DND-41 (cell line): Measurements from ENCODE around the gene BNC2.

Experiments
- ATAC-seq: fragments of 200-7000 bp; cut with Tn5 transposase; 3 replicates; pipeline ENCODE4 v1.9.1; 2021; ENCODE audit warnings: low read depth; ENCODE audit not compliant: insufficient read depth
- DNase-seq: peaks from one replicate; pipeline ENCODE4 v3.0.0-alpha.2; 2020
- H2AFZ ChIP-seq: 2 replicates; pipeline ENCODE4 v1.6.0; 2012; ENCODE audit warnings: low read depth, low read length
- H3K27ac ChIP-seq: 2 replicates; pipeline ENCODE4 v1.5.1; 2012; ENCODE audit warnings: low read length, inconsistent platforms
- H3K27me3 ChIP-seq: fragments of 200-600 bp; sonication (generic); 2 replicates; pipeline ENCODE4 v1.6.0; 2012; ENCODE audit warnings: low read length, mild to moderate bottlenecking, inconsistent platforms; ENCODE audit not compliant: insufficient read depth, poor library complexity
- H3K36me3 ChIP-seq: 2 replicates; pipeline ENCODE4 v1.5.1; 2012; ENCODE audit warnings: low read length, inconsistent platforms; ENCODE audit not compliant: insufficient read depth
- H3K4me1 ChIP-seq: 2 replicates; pipeline ENCODE4 v1.5.1; 2012; ENCODE audit warnings: mild to moderate bottlenecking, low read length; ENCODE audit not compliant: insufficient read depth
- H3K4me2 ChIP-seq: 2 replicates; pipeline ENCODE4 v1.6.0; 2012; ENCODE audit warnings: mild to moderate bottlenecking, moderate library complexity, low read length, inconsistent platforms; ENCODE audit not compliant: insufficient read depth
- H3K4me3 ChIP-seq, 2 experiments: fragments of 200-600 bp in 1 of 2; shearing (Covaris generic) in 1 of 2; 2 replicates each; pipeline ENCODE4 v1.5.1; 2012 to 2016; ENCODE audit warnings: inconsistent platforms in 2 of 2, low read length in 2 of 2, mild to moderate bottlenecking in 2 of 2, low read depth in 1 of 2, moderate library complexity in 1 of 2
- H3K79me2 ChIP-seq: 2 replicates; pipeline ENCODE4 v1.6.0; 2012; ENCODE audit warnings: low read length, inconsistent platforms; ENCODE audit not compliant: insufficient read depth
- H3K9ac ChIP-seq: 2 replicates; pipeline ENCODE4 v1.6.0; 2012; ENCODE audit warnings: low read depth, mild to moderate bottlenecking, inconsistent platforms, low read length, moderate library complexity
- H3K9me3 ChIP-seq: 2 replicates; pipeline ENCODE4 v1.5.1; 2012; ENCODE audit warnings: low read length, moderate library complexity, mild to moderate bottlenecking, inconsistent platforms; ENCODE audit not compliant: insufficient read depth, severe bottlenecking
- H4K20me1 ChIP-seq: 2 replicates; pipeline ENCODE4 v1.6.0; 2012; ENCODE audit warnings: low read length; ENCODE audit not compliant: insufficient read depth
- EZH2 ChIP-seq: IDR thresholded peaks from 3 replicates; pipeline ENCODE4 v1.6.1; 2012; ENCODE audit warnings: borderline replicate concordance, low read depth, mild to moderate bottlenecking, moderate library complexity, low read length, inconsistent platforms; ENCODE audit not compliant: severe bottlenecking
- TF ChIP-seq, protein P1 (sequence below): IDR thresholded peaks from 2 replicates; pipeline ENCODE4 v1.5.1; 2012; ENCODE audit warnings: borderline replicate concordance, low read length, moderate library complexity, mild to moderate bottlenecking; ENCODE audit not compliant: poor library complexity, severe bottlenecking; ENCODE audit errors: extremely low read depth

Gene BNC2

DNA sequence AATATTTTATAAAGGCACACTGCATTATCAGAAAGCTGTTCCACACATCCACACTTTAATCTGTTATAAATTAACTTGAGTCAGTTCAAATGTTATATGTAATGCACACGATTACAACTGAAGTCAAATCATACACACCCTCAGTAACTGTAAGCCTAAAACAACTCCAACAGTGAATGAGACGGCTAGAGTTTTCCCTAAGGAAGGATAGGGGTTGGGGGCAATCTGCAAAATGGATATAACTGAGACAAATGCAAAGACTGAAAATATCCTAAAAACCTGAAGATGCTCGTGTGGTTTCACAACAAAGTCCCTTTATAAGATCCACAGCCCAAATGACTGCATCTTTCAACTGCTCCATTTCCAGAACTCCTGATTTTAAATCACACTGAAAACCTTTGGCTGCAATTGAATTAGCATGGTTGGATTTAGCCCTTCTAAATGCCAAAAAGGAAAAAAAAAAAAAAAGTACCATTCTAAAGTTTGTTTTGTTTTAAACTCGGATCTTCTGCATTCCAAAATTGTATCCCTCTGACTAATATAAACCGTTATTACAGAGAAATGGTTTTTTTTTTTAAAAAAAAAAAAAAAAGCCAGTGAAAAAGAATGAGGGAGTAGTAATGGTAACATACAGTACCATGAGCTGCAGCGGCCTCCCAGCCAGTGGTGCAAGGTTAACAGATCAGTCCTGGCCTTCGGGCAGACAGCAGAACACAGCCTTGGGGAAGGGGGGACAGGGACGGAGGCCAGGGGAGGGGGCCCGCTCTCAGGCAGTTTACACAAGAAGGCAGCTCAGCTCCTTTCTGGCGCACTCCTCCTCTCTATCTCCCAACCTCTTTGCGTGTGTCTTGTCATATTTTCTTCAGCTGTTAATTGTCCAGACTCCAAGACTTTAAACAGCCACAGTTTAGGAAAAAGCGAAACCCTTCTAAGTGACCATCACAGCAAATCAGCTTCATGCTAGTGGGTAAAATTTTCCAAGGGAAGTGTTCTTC, 166.1 kb downstream of the BNC2 start:
- Histone ChIP-seq H2AFZ (no peak overlapping the region), H3K4me1 (no peaks in the 10 kb centered on the region), H3K36me3 (no peaks in the 10 kb centered on the region), H3K9ac (no peak overlapping the region), H3K4me3 (no peak overlapping the region), H3K4me2 (no peak overlapping the region), H3K27ac (no peak overlapping the region), H3K9me3 (no peaks in the 10 kb centered on the region), H4K20me1 (no peaks in the 10 kb centered on the region), H3K79me2 (no peaks in the 10 kb centered on the region), H3K27me3 (no peaks in the 10 kb centered on the region)
- ATAC-seq = no peak
- TF ChIP-seq EZH2 = no peak
- TF ChIP-seq, protein P1, sequence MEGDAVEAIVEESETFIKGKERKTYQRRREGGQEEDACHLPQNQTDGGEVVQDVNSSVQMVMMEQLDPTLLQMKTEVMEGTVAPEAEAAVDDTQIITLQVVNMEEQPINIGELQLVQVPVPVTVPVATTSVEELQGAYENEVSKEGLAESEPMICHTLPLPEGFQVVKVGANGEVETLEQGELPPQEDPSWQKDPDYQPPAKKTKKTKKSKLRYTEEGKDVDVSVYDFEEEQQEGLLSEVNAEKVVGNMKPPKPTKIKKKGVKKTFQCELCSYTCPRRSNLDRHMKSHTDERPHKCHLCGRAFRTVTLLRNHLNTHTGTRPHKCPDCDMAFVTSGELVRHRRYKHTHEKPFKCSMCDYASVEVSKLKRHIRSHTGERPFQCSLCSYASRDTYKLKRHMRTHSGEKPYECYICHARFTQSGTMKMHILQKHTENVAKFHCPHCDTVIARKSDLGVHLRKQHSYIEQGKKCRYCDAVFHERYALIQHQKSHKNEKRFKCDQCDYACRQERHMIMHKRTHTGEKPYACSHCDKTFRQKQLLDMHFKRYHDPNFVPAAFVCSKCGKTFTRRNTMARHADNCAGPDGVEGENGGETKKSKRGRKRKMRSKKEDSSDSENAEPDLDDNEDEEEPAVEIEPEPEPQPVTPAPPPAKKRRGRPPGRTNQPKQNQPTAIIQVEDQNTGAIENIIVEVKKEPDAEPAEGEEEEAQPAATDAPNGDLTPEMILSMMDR = no peak
- no peak for DNase-seq

GRCh38 chr9:16701347-16701746, 169.1 kb downstream of the BNC2 start:
- no peaks in the 10 kb centered on the region for H3K27me3 ChIP-seq
- no peak overlapping the region for H3K27ac ChIP-seq
- ATAC-seq (no peak), DNase-seq (no peak)
- H2AFZ ChIP-seq = no peak overlapping the region
- H3K4me2 ChIP-seq = no peak overlapping the region
- H3K9me3 ChIP-seq = no peaks in the 10 kb centered on the region
- no peaks in the 10 kb centered on the region for H4K20me1 ChIP-seq
- no peaks in the 10 kb centered on the region for H3K4me1 ChIP-seq
- TF ChIP-seq, protein P1 = no peak
- no peak for TF ChIP-seq EZH2
- H3K9ac ChIP-seq = no peak overlapping the region
- no peak overlapping the region for H3K4me3 ChIP-seq
- no peaks in the 10 kb centered on the region for H3K79me2 ChIP-seq
- H3K36me3 ChIP-seq = no peaks in the 10 kb centered on the region

GRCh38 chr9:16693616-16694015, 176.9 kb downstream of the BNC2 start:
- H3K79me2 ChIP-seq = no peaks in the 10 kb centered on the region
- H3K27ac ChIP-seq = no peak overlapping the region
- H3K9ac ChIP-seq = no peak overlapping the region
- no peak overlapping the region for H3K4me3 ChIP-seq
- 0 out of 2 replicates have a peak, but pooled peaks cover 3% of the 10 kb centered on the region for H3K4me1 ChIP-seq
- no peak overlapping the region for H2AFZ ChIP-seq
- no peak overlapping the region for H3K4me2 ChIP-seq
- H3K27me3 ChIP-seq = no peaks in the 10 kb centered on the region
- H3K36me3 ChIP-seq = no peaks in the 10 kb centered on the region
- DNase-seq (no peak), ATAC-seq (no peak)
- TF ChIP-seq, protein P1 = no peak
- TF ChIP-seq EZH2 = no peak
- no peaks in the 10 kb centered on the region for H3K9me3 ChIP-seq
- H4K20me1 ChIP-seq = no peaks in the 10 kb centered on the region
